GM12865 (cell line): ENCODE data around the gene CLEC1A.

ENCODE experiments used
- DNase-seq: peaks from one replicate; pipeline ENCODE4 v3.0.0; 2010; ENCODE audit warnings: low read depth
- H3K4me3 ChIP-seq: 2 replicates; pipeline ENCODE4 v1.5.1; 2011; ENCODE audit warnings: mild to moderate bottlenecking, low read depth, low read length, control low read depth
- CTCF ChIP-seq: IDR thresholded peaks from 2 replicates; pipeline ENCODE4 v1.5.1; 2011; ENCODE audit warnings: low read length, control low read depth, low read depth, inconsistent platforms; ENCODE audit not compliant: insufficient read depth; ENCODE audit errors: missing control alignments

The CLEC1A gene

GRCh38 chr12:10088031-10088430, 10.8 kb downstream of the CLEC1A start:
- TF ChIP-seq CTCF, result no peak

GRCh38 chr12:10086387-10086786, 12.4 kb downstream of the CLEC1A start:
- no peak for TF ChIP-seq CTCF
- DNase-seq, result no peak
- H3K4me3 ChIP-seq, result no peak overlapping the region

More at GRCh38 chr12:10088031-10088430, 10.8 kb downstream of the CLEC1A start:
- H3K4me3 ChIP-seq, result no peak overlapping the region
- DNase-seq, result no peak

- peak; percentile 14 for DNase-seq
- no peak overlapping the region for H3K4me3 ChIP-seq
- no peak for TF ChIP-seq CTCF
These were observed 14.1 kb downstream of the CLEC1A start for GRCh38 chr12:10084733-10085132.

GRCh38 chr12:10082117-10082874, 16.5 kb downstream of the CLEC1A start:
- no peak for TF ChIP-seq CTCF
- DNase-seq, result peak; percentile 22
- no peak overlapping the region for H3K4me3 ChIP-seq

- TF ChIP-seq CTCF, result no peak
- DNase-seq, result no peak
- H3K4me3 ChIP-seq, result no peak overlapping the region
These were observed 23.3 kb downstream of the CLEC1A start for GRCh38 chr12:10075451-10075850.

GRCh38 chr12:10073261-10073660, 25.5 kb downstream of the CLEC1A start:
- H3K4me3 ChIP-seq, result no peak overlapping the region
- no peak for DNase-seq
- TF ChIP-seq CTCF, result no peak

- DNase-seq, result no peak
These were observed 26.7 kb downstream of the CLEC1A start for GRCh38 chr12:10072131-10072530.

More at GRCh38 chr12:10072131-10072530, 26.7 kb downstream of the CLEC1A start:
- no peak overlapping the region for H3K4me3 ChIP-seq
- no peak for TF ChIP-seq CTCF
